ENCODE results near the gene MRPS27. TPM values are rescaled to one million over a fixed set of nuclear protein-coding genes. Genes with fewer than 3 reads are reported as not detected.

Gene MRPS27
- total RNA-seq, result 10 to 100 TPM; 42.7 to 49.4 (median 48.1) TPM

- no peak for TF ChIP-seq CTCF (IDR thresholded peaks at IDR 0.05; ENCODE audit: low read depth)
These were observed at the start of gene MRPS27, which contains the start of gene PTCD2 for GRCh38 chr5:72319976-72320752. Gene MRPS27, minus strand, starts transcription at chr5:72320240. Its CDS starts 19 bp downstream, at chr5:72320221. Gene PTCD2, plus strand, starts transcription at chr5:72320373. Its CDS starts 10 bp downstream, at chr5:72320383.

DNA sequence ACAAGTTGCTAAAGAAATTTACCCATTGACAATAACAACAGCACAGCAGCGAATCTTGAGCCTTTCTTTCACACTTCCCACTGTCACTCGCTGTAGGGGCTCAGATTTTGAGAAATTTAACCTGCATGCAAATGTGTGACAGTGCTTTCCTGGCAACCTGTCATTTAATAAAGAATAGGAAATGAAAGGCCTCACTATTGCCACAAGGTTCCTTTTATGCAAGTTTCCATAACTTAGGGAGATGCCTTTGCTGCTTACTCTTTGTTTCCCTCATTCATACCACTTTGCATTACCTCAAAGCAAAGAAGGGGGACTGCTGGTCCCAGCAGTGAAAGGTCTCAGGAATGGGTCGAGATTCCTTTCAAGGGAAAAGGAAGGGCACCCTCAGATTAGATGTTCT lies 49.7 kb upstream of the MRPS27 start:
- TF ChIP-seq CTCF (IDR thresholded peaks at IDR 0.05; ENCODE audit: low read depth), result no peak

DNA sequence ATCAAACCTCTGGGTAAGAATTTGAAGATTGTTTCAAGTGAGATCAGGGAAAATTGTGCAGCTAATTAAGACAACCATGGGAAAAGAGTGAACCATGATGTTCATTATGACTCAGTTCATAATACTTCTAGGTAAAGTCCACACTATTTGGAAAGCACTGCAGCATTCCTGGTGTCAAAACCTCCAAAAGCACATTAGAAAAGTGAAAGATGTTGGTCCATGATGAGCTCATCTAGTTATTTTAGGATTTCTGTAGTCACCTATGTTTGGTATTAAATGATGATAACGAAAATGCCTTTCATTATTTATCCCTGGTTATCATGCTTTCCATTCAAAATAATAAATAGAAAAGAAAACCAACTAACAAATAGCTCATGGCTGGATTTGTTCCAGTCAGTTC lies 49.3 kb upstream of the MRPS27 start:
- TF ChIP-seq CTCF (IDR thresholded peaks at IDR 0.05; ENCODE audit: low read depth), result no peak

DNA sequence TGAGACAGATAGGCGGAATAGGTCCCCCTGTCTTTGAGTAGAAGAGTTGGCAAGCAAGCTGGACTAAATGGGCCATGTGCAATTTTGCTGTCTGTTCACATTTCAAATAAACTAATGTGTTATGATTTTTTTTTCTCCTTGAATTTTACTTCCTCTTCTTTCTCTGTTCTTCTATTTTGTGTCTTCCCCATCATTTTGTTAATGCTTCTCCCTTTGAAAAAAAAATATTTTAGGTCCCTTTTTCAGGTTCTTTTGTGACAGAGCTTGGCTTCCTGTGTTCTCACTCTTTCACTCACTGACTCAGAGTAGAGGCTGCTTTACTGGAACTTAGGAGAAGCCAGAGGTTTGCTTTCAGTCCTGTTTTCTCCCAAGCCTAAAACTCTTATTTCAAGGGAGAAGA lies 48.2 kb upstream of the MRPS27 start:
- no peak for TF ChIP-seq CTCF (IDR thresholded peaks at IDR 0.05; ENCODE audit: low read depth)

GRCh38 chr5:72366324-72366976 lies 46.4 kb upstream of the MRPS27 start:
- TF ChIP-seq CTCF (IDR thresholded peaks at IDR 0.05; ENCODE audit: low read depth), result no peak

DNA sequence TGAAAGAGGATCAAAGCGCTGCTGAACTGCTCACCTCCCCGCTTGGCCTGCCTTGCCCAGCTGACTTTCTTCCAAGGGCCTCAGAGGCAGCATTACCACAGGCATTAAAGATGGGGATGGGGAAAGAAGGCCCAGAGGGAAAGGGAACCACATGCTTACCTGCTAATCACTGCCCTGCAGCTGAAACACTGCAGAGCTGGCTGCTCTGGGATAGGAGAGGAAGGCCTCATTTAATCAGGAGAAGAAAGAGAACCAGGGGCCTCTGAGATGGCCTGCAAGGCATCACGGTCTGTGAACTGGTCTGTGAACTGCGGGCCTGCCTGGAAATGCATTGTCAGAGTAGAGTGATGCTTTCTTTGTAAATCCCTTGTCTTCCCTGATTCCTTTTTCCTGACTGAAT lies 44.9 kb upstream of the MRPS27 start:
- no peak for TF ChIP-seq CTCF (IDR thresholded peaks at IDR 0.05; ENCODE audit: low read depth)

- TF ChIP-seq CTCF (IDR thresholded peaks at IDR 0.05; ENCODE audit: low read depth), result no peak
These were observed 44.1 kb upstream of the MRPS27 start for GRCh38 chr5:72364171-72364570.

All from subcutaneous adipose tissue (tissue), 4 donors.